ENCODE results near the gene KCNQ4. TPM values are rescaled to one million over a fixed set of nuclear protein-coding genes. Genes with fewer than 3 reads are reported as not detected.

The KCNQ4 gene
- total and polyA plus RNA-seq, 2 of the 8 experiments (the other 6 are each of a cell fraction or from before 2014, with no cell fraction given), result 2.2 to 3.9 TPM

- Histone ChIP-seq H4K8ac (ENCODE audit: extremely low read depth, insufficient read depth, low read length) (no peak overlapping the region), H3K4me3 (ENCODE audit: extremely low read depth in 1 of 4, insufficient read depth in 2 of 4, low read depth in 3 of 4, low read length in 4 of 4) (no peak overlapping the region), H3K56ac (replicated peaks; ENCODE audit: insufficient read length, low read depth, low read length) (no peak overlapping the region), H3K9me3 (ENCODE audit: insufficient read depth in 2 of 2, low read depth in 1 of 2, low read length in 1 of 2) (no peaks in the 10 kb centered on the region), H3K9ac (replicated peaks in 1 of 4; ENCODE audit: extremely low read depth in 1 of 4, low read depth in 3 of 4, low read length in 3 of 4) (no peak overlapping the region), H3K23ac (ENCODE audit: insufficient read length) (no peak overlapping the region), H3K27me3 (replicated peaks in 1 of 4; ENCODE audit: control insufficient read depth in 3 of 4, extremely low read depth in 1 of 4, insufficient read depth in 3 of 4, low read length in 3 of 4) (no peaks in the 10 kb centered on the region), H3K14ac (ENCODE audit: insufficient read length) (no peak overlapping the region), H3K79me1 (ENCODE audit: low read depth, low read length) (peaks cover 7% of the 10 kb centered on the region; the same call in 1 of the 2 replicates), H3K18ac (ENCODE audit: extremely low read depth, low read length) (no peak overlapping the region), H2BK20ac (ENCODE audit: low read length) (no peak overlapping the region), H3K4ac (replicated peaks; ENCODE audit: insufficient read length, low read depth, low read length) (no peak overlapping the region), H3K79me2 (ENCODE audit: control insufficient read depth in 1 of 2, insufficient read depth in 2 of 2, low read length in 2 of 2) (peaks cover 0 to 11% of the 10 kb centered on the region in 2 experiments; a peak in 1 of 4 replicates), H3K23me2 (ENCODE audit: low read depth, low read length) (no peaks in the 10 kb centered on the region), H2BK15ac (ENCODE audit: low read length) (no peak overlapping the region), H2BK12ac (ENCODE audit: low read depth, low read length) (no peak overlapping the region), H3K27ac (ENCODE audit: low read depth, low read length) (no peak overlapping the region), H2AFZ (ENCODE audit: low read length) (no peak overlapping the region), H4K91ac (replicated peaks; ENCODE audit: insufficient read length, low read length) (no peak overlapping the region), H3K36me3 (ENCODE audit: control insufficient read depth in 2 of 4, insufficient read depth in 4 of 4, low read length in 3 of 4) (peaks cover 0 to 54% (median 22%) of the 10 kb centered on the region in 4 experiments; a peak in 7 of 8 replicates), H3K4me1 (replicated peaks in 1 of 4; ENCODE audit: control insufficient read depth in 3 of 4, insufficient read depth in 4 of 4, low read length in 3 of 4) (no peaks in the 10 kb centered on the region), H2BK5ac (ENCODE audit: low read depth, low read length) (no peak overlapping the region), H4K20me1 (replicated peaks in 1 of 2; ENCODE audit: control insufficient read depth in 1 of 2, insufficient read depth in 2 of 2, low read length in 2 of 2) (peaks cover 5 to 6% of the 10 kb centered on the region in 2 experiments), H2BK120ac (replicated peaks; ENCODE audit: low read depth, low read length) (no peak overlapping the region), H3K4me2 (ENCODE audit: insufficient read depth in 1 of 2, low read depth in 2 of 2, low read length in 2 of 2) (no peak overlapping the region), H4K5ac (ENCODE audit: insufficient read length, low read depth, low read length) (no peak overlapping the region), H2AK5ac (ENCODE audit: low read depth, low read length) (no peak overlapping the region)
- TF ChIP-seq CHD2 (IDR thresholded peaks at IDR 0.05; ENCODE audit: low read length), result no peak
- no peak for TF ChIP-seq GTF2F1 (IDR thresholded peaks at IDR 0.05; ENCODE audit: borderline replicate concordance, low read depth, low read length)
- TF ChIP-seq RXRA (IDR thresholded peaks at IDR 0.05; ENCODE audit: insufficient read depth, low read depth, low read length), result no peak
- no peak for TF ChIP-seq CHD1 (IDR thresholded peaks at IDR 0.05; ENCODE audit: low read depth, low read length)
- WGBS, 2 experiments (ENCODE audit: extremely low coverage in 1 of 2, insufficient coverage in 1 of 2, insufficient read length in 1 of 2, insufficient replicate concordance in 2 of 2, low coverage in 1 of 2, low lambda C conversion rate in 2 of 2, missing lambda C conversion rate in 1 of 2), result 93% methylated on average over 2 of the region's 2 CpGs; no CpG with 5 or more reads in 1 of the 2 experiments
- ChIA-PET POLR2A (ENCODE audit: partially characterized antibody) (interaction anchor here (0.9 to 3.1 kb wide), 4 partner anchors 8 to 55 kb away, joined by 3 to 12 read pairs (median 4); partner anchors contain the start of gene NFYC), CTCF (ENCODE audit: partially characterized antibody) (interaction anchor here (0.8 to 1.8 kb wide), 8 partner anchors 11 to 134 kb away, joined by 3 to 6 read pairs (median 4); no protein-coding TSS in a partner anchor)
- FAIRE-seq, result no peak
- DNase-seq (ENCODE audit: low read depth in 1 of 2, low spot score in 2 of 2), result no peak
Observed at GRCh38 chr1:40746344-40747090, 37.1 kb upstream of the KCNQ4 start.
